Psoas muscle (tissue), 8 donors: ENCODE measurements around the gene SNRNP200. TPM values are rescaled to one million over a fixed set of nuclear protein-coding genes. Genes with fewer than 3 reads are reported as not detected.

Experiments
- ATAC-seq, 4 donors: fragments of 200-7000 bp; cut with Tn5 transposase; one replicate each; pipeline ENCODE4 v1.9.1; 2020; ENCODE audit warnings: moderate library complexity in 3 of 4, mild to moderate bottlenecking in 2 of 4
- DNase-seq, 2 donors: peaks; one replicate each; pipeline ENCODE4 v3.0.0-alpha.2; 2020
- H3K27ac ChIP-seq: fragments of 200-600 bp; one replicate; pipeline ENCODE4 v1.8.0; 2022
- H3K27me3 ChIP-seq, 3 donors: fragments of 200-600 bp in 1 of 3; one replicate each; pipeline versions ENCODE4 v1.6.1 to v1.8.0; 2013 to 2022; ENCODE audit warnings: low read length in 2 of 3, mild to moderate bottlenecking in 2 of 3, moderate library complexity in 1 of 3; ENCODE audit not compliant: insufficient read depth in 3 of 3
- H3K36me3 ChIP-seq, 2 donors: fragments of 200-600 bp in 1 of 2; one replicate each; pipeline versions ENCODE4 v1.6.1 to v1.8.0; 2013 to 2022; ENCODE audit warnings: low read depth in 1 of 2, mild to moderate bottlenecking in 1 of 2, moderate library complexity in 1 of 2; ENCODE audit not compliant: insufficient read depth in 1 of 2
- H3K4me1 ChIP-seq: fragments of 200-600 bp; one replicate; pipeline ENCODE4 v1.8.0; 2022
- H3K4me3 ChIP-seq: fragments of 200-600 bp; one replicate; pipeline ENCODE4 v1.8.0; 2022; ENCODE audit warnings: mild to moderate bottlenecking
- H3K9me3 ChIP-seq: fragments of 200-600 bp; one replicate; pipeline ENCODE4 v1.8.0; 2022
- CTCF ChIP-seq: fragments of 200-600 bp; IDR thresholded peaks from one replicate; pipeline ENCODE4 v1.8.0; 2022; ENCODE audit warnings: antibody characterized with exemption
- WGBS, 3 donors: extraction: QIAGEN DNeasy Blood & Tissue Kit; methylation state at CpG; one replicate each; pipeline versions ENCODE4 v1.1.6 to v1.1.7; 2013; 5-methylcytosine and 5-hydroxymethylcytosine counted together
- intact Hi-C, 2 donors: fragments of 100-400 bp; cut with DNase I; formaldehyde crosslinking; loops; one replicate each; pipeline versions ENCODE4 v1.11.0 to v1.14.2; 2022
- polyA plus RNA-seq, 3 donors: library from polyadenylated mRNA; stranded (reverse); fragments of 200-250 nt; gene quantifications; one replicate each; pipeline ENCODE4 v1.2.3, GENCODE V29; 2013
- total RNA-seq, 4 donors: library from RNA; stranded (reverse); fragmentation: NEBNext Ultra II Directional in 2 of 4; extraction: Animal tissue kit (Norgen Biotek cat#: 25700) in 2 of 4; gene quantifications; one replicate each; pipeline versions ENCODE4 v1.2.1 to v1.2.4, GENCODE V29; 2021 to 2023
- donor health status: healthy with polysubstance abuse.
- donor health status: DM: no; HTN: no; CAD: no; lungs with moderate emphysema.
- donor health status: Bipolar disorder and iron deficiency.
- donor health status: healthy.
- donor health status: DM: yes; HTN: yes; CAD: no.
- donor health status: DM: no; HTN: no; CAD: no.
- donor health status: DM: no; HTN: no; CAD: no.
- donor health status: DM: yes; HTN: yes; CAD: no.

SNRNP200 gene
- total and polyA plus RNA-seq, 7 donors, result 47.6 to 83.1 (median 73.7) TPM

GRCh38 chr2:96247896-96248295 is 57.5 kb downstream of the SNRNP200 start:
- ATAC-seq, result no peak
- H3K4me3 ChIP-seq, result no peak overlapping the region
- H3K36me3 ChIP-seq, result peaks cover 3 to 13% of the 10 kb centered on the region in 2 donors
- no peaks in the 10 kb centered on the region for H3K9me3 ChIP-seq
- WGBS, 3 donors, result 87 to 94% (median 87%) methylated on average over 5 of the region's 5 CpGs
- TF ChIP-seq CTCF, result no peak
- intact Hi-C loops, result no loop called here
- no peaks in the 10 kb centered on the region for H3K27me3 ChIP-seq
- H3K4me1 ChIP-seq, result peaks cover 59% of the 10 kb centered on the region
- DNase-seq, result no peak
- peak overlapping the region; percentile 71 for H3K27ac ChIP-seq

- no peak for TF ChIP-seq CTCF
- ATAC-seq (peak in 2 of 4 donors; percentile 12 to 29), DNase-seq (no peak)
- no peaks in the 10 kb centered on the region for H3K9me3 ChIP-seq
- H3K4me1 ChIP-seq, result peaks cover 59% of the 10 kb centered on the region
- no peaks in the 10 kb centered on the region for H3K27me3 ChIP-seq
- no peak overlapping the region for H3K4me3 ChIP-seq
- peak overlapping the region; percentile 71 for H3K27ac ChIP-seq
- intact Hi-C loops, result no loop called here
- 35 to 66% (median 44%) methylated on average over 3 of the region's 3 CpGs for WGBS, 3 donors
- H3K36me3 ChIP-seq, result peaks cover 0 to 4% of the 10 kb centered on the region in 2 donors
These were observed 58.3 kb downstream of the SNRNP200 start for GRCh38 chr2:96247009-96247408.

- no peak for ATAC-seq
- WGBS, 3 donors, result 81 to 88% (median 83%) methylated on average over 8 of the region's 8 CpGs
- no peak overlapping the region for H3K4me3 ChIP-seq
- no peaks in the 10 kb centered on the region for H3K36me3 ChIP-seq
- peaks cover 61% of the 10 kb centered on the region for H3K4me1 ChIP-seq
- TF ChIP-seq CTCF, result no peak
- peak overlapping the region; percentile 71 for H3K27ac ChIP-seq
- no peak for DNase-seq
- H3K27me3 ChIP-seq, result no peaks in the 10 kb centered on the region
- H3K9me3 ChIP-seq, result no peaks in the 10 kb centered on the region
- intact Hi-C loops, result no loop called here
These were observed 59.5 kb downstream of the SNRNP200 start for GRCh38 chr2:96245609-96246390.

GRCh38 chr2:96243843-96244242 is 61.5 kb downstream of the SNRNP200 start:
- no peak overlapping the region for H3K4me3 ChIP-seq
- H3K4me1 ChIP-seq, result peaks cover 64% of the 10 kb centered on the region
- intact Hi-C loops, result no loop called here
- H3K27ac ChIP-seq, result peak overlapping the region; percentile 1
- no peak for TF ChIP-seq CTCF
- WGBS, 3 donors, result 61 to 74% (median 65%) methylated on average over 5 of the region's 5 CpGs
- no peaks in the 10 kb centered on the region for H3K9me3 ChIP-seq
- no peaks in the 10 kb centered on the region for H3K27me3 ChIP-seq
- ATAC-seq, result no peak
- DNase-seq, result no peak
- H3K36me3 ChIP-seq, result no peaks in the 10 kb centered on the region
